DND-41 (cell line): Measurements from ENCODE around the gene HSPA1L.
A peak's percentile ranks its signal among the peaks of the same experiment; 100 is the strongest.
"Not testable (repeated sequence)": the region's sequence is repeated elsewhere in the genome, so short reads cannot be mapped to it uniquely, and the experiment has no call there.

Experiments
- ATAC-seq: fragments of 200-7000 bp; cut with Tn5 transposase; 3 replicates; pipeline ENCODE4 v1.9.1; 2021; ENCODE audit warnings: low read depth; ENCODE audit not compliant: insufficient read depth
- DNase-seq: peaks from one replicate; pipeline ENCODE4 v3.0.0-alpha.2; 2020
- H2AFZ ChIP-seq: 2 replicates; pipeline ENCODE4 v1.6.0; 2012; ENCODE audit warnings: low read depth, low read length
- H3K27ac ChIP-seq: 2 replicates; pipeline ENCODE4 v1.5.1; 2012; ENCODE audit warnings: low read length, inconsistent platforms
- H3K27me3 ChIP-seq: fragments of 200-600 bp; sonication (generic); 2 replicates; pipeline ENCODE4 v1.6.0; 2012; ENCODE audit warnings: low read length, mild to moderate bottlenecking, inconsistent platforms; ENCODE audit not compliant: insufficient read depth, poor library complexity
- H3K36me3 ChIP-seq: 2 replicates; pipeline ENCODE4 v1.5.1; 2012; ENCODE audit warnings: low read length, inconsistent platforms; ENCODE audit not compliant: insufficient read depth
- H3K4me1 ChIP-seq: 2 replicates; pipeline ENCODE4 v1.5.1; 2012; ENCODE audit warnings: mild to moderate bottlenecking, low read length; ENCODE audit not compliant: insufficient read depth
- H3K4me2 ChIP-seq: 2 replicates; pipeline ENCODE4 v1.6.0; 2012; ENCODE audit warnings: mild to moderate bottlenecking, moderate library complexity, low read length, inconsistent platforms; ENCODE audit not compliant: insufficient read depth
- H3K4me3 ChIP-seq, 2 experiments: fragments of 200-600 bp in 1 of 2; shearing (Covaris generic) in 1 of 2; 2 replicates each; pipeline ENCODE4 v1.5.1; 2012 to 2016; ENCODE audit warnings: inconsistent platforms in 2 of 2, low read length in 2 of 2, mild to moderate bottlenecking in 2 of 2, low read depth in 1 of 2, moderate library complexity in 1 of 2
- H3K79me2 ChIP-seq: 2 replicates; pipeline ENCODE4 v1.6.0; 2012; ENCODE audit warnings: low read length, inconsistent platforms; ENCODE audit not compliant: insufficient read depth
- H3K9ac ChIP-seq: 2 replicates; pipeline ENCODE4 v1.6.0; 2012; ENCODE audit warnings: low read depth, mild to moderate bottlenecking, inconsistent platforms, low read length, moderate library complexity
- H3K9me3 ChIP-seq: 2 replicates; pipeline ENCODE4 v1.5.1; 2012; ENCODE audit warnings: low read length, moderate library complexity, mild to moderate bottlenecking, inconsistent platforms; ENCODE audit not compliant: insufficient read depth, severe bottlenecking
- H4K20me1 ChIP-seq: 2 replicates; pipeline ENCODE4 v1.6.0; 2012; ENCODE audit warnings: low read length; ENCODE audit not compliant: insufficient read depth
- CTCF ChIP-seq: IDR thresholded peaks from 2 replicates; pipeline ENCODE4 v1.5.1; 2012; ENCODE audit warnings: borderline replicate concordance, low read length, moderate library complexity, mild to moderate bottlenecking; ENCODE audit not compliant: poor library complexity, severe bottlenecking; ENCODE audit errors: extremely low read depth
- EZH2 ChIP-seq: IDR thresholded peaks from 3 replicates; pipeline ENCODE4 v1.6.1; 2012; ENCODE audit warnings: borderline replicate concordance, low read depth, mild to moderate bottlenecking, moderate library complexity, low read length, inconsistent platforms; ENCODE audit not compliant: severe bottlenecking

The HSPA1L gene

GRCh38 chr6:31815025-31815838, at the start of gene HSPA1L, which contains the start of gene HSPA1A:
Gene HSPA1L, minus strand, starts transcription at chr6:31815283. Its CDS starts 3,311 bp downstream, at chr6:31811972.
Gene HSPA1A, plus strand, starts transcription at chr6:31815543. Its CDS starts 214 bp downstream, at chr6:31815757.
- Histone ChIP-seq H3K9ac (no peak within 1 kb of the TSS), H3K4me2 (no peak within 1 kb of the TSS), H3K4me1 (no peaks in the 10 kb centered on the region), H3K27ac (no peak within 1 kb of the TSS), H3K9me3 (no peaks in the 10 kb centered on the region), H3K4me3 (no peak within 1 kb of the TSS), H3K27me3 (no peaks in the 10 kb centered on the region), H3K36me3 (no peaks in the 10 kb centered on the region), H4K20me1 (no peaks in the 10 kb centered on the region), H2AFZ (no peak within 1 kb of the TSS; the same call in 1 of the 2 replicates), H3K79me2 (no peaks in the 10 kb centered on the region)
- TF ChIP-seq EZH2 = no peak
- no peak for TF ChIP-seq CTCF
- ATAC-seq (no peak), DNase-seq (no peak)

- Histone ChIP-seq H3K36me3 (peaks cover 9% of the 10 kb centered on the region), H3K27ac (no peak overlapping the region), H3K9me3 (no peaks in the 10 kb centered on the region), H3K79me2 (peaks cover 11% of the 10 kb centered on the region), H3K4me3 (peak overlapping the region in 1 of 2 experiments; percentile 72; a peak in 1 of 4 replicates), H3K9ac (peak overlapping the region; percentile 66; the same call in 1 of the 2 replicates), H4K20me1 (no peaks in the 10 kb centered on the region), H3K27me3 (no peaks in the 10 kb centered on the region), H3K4me1 (peaks cover 34% of the 10 kb centered on the region), H3K4me2 (peak overlapping the region; percentile 80), H2AFZ (no peak overlapping the region)
- no peak for DNase-seq
- ATAC-seq = no peak
- no peak for TF ChIP-seq CTCF
- no peak for TF ChIP-seq EZH2
These were observed 49.7 kb upstream of the HSPA1L start for GRCh38 chr6:31864818-31865204.

- H3K4me2 ChIP-seq = peak overlapping the region; percentile 80
- H3K4me1 ChIP-seq = peaks cover 34% of the 10 kb centered on the region
- ATAC-seq, H3K9me3 ChIP-seq, H3K27me3 ChIP-seq, DNase-seq, H4K20me1 ChIP-seq: not testable (repeated sequence)
- peak overlapping the region; percentile 85 for H2AFZ ChIP-seq
- peak overlapping the region; percentile 75 for H3K27ac ChIP-seq
- peak overlapping the region; percentile 57 to 72 for H3K4me3 ChIP-seq
- H3K79me2 ChIP-seq = peaks cover 11% of the 10 kb centered on the region
- peak overlapping the region; percentile 66 for H3K9ac ChIP-seq
- H3K36me3 ChIP-seq = peaks cover 15% of the 10 kb centered on the region
These were observed 49.1 kb upstream of the HSPA1L start for GRCh38 chr6:31864123-31864562.
